HepG2 (cell line): ENCODE measurements around the gene RREB1. TPM values are rescaled to one million over a fixed set of nuclear protein-coding genes. Genes with fewer than 3 reads are reported as not detected.

ENCODE experiments used
- ATAC-seq: fragments of 200-7000 bp; cut with Tn5 transposase; 3 replicates; pipeline ENCODE4 v1.9.1; 2020; ENCODE audit warnings: mild to moderate bottlenecking, moderate library complexity
- BruUV-seq: library from RNA; stranded (reverse); fragments of 400-500 nt; replicated peaks from 2 replicates; lab custom pipeline; 2021; lab: Mats Ljungman, UMichigan
- CTCF ChIA-PET: fragments of 300-600 bp; formaldehyde crosslinking; extraction: SDS; loops from one replicate; lab custom pipeline; 2021; ENCODE audit warnings: low total read pairs, inconsistent platforms, low intra/inter-chr PET ratio; lab: Yijun Ruan, JAX
- POLR2A ChIA-PET: fragments of 350-600 bp; sonication (Branson Sonifier 250); formaldehyde crosslinking; loops from one replicate; lab custom pipeline; 2020; ENCODE audit warnings: antibody characterized with exemption, inconsistent platforms; lab: Yijun Ruan, JAX
- DNase-seq: peaks from one replicate; pipeline ENCODE4 v3.0.0-alpha.2; 2015; ENCODE audit warnings: low spot score
- FAIRE-seq: peaks from 3 replicates; lab custom pipeline; 2011; peaks lifted over from hg19 to GRCh38; lab: Jason Lieb, UNC
- H2AFZ ChIP-seq: one replicate; pipeline ENCODE4 v1.6.1; 2011; ENCODE audit warnings: low read length, inconsistent platforms
- H3K27ac ChIP-seq: fragments of 300-600 bp; 3 replicates; pipeline ENCODE4 v1.8.0; 2011; ENCODE audit warnings: mixed run types, mild to moderate bottlenecking, mixed read lengths, low read length, inconsistent platforms; ENCODE audit not compliant: insufficient read depth; ENCODE audit errors: extremely low read length
- H3K27me3 ChIP-seq, 2 experiments: fragments of 200-600 bp in 1 of 2; 2 replicates in 1 of 2; 3 replicates in 1 of 2; pipeline versions ENCODE4 v1.6.0 to v1.8.0; 2011; ENCODE audit warnings: low read length in 2 of 2, mild to moderate bottlenecking in 2 of 2, moderate library complexity in 2 of 2, inconsistent platforms in 1 of 2; ENCODE audit not compliant: insufficient read depth in 2 of 2, control insufficient read depth in 1 of 2
- H3K36me3 ChIP-seq, 2 experiments: fragments of 200-600 bp in 1 of 2; replicated peaks in 1 of 2; 2 replicates in 1 of 2; 3 replicates in 1 of 2; pipeline versions ENCODE4 v1.5.1 to v1.8.0; 2011; ENCODE audit warnings: low read length in 2 of 2, inconsistent platforms in 1 of 2; ENCODE audit not compliant: insufficient read depth in 2 of 2, control insufficient read depth in 1 of 2
- H3K4me1 ChIP-seq: 2 replicates; pipeline ENCODE4 v1.5.1; 2012; ENCODE audit warnings: low read length, inconsistent platforms; ENCODE audit not compliant: insufficient read depth
- H3K4me2 ChIP-seq: 2 replicates; pipeline ENCODE4 v1.6.0; 2011; ENCODE audit warnings: low read depth, low read length, inconsistent platforms
- H3K4me3 ChIP-seq, 3 experiments: fragments of 200-600 bp in 1 of 3; sonication (generic), shearing (Covaris generic) in 1 of 3; replicated peaks in 1 of 3; 2 replicates each; pipeline ENCODE4 v1.5.1; 2011 to 2016; ENCODE audit warnings: low read length in 3 of 3, inconsistent platforms in 2 of 3, low read depth in 2 of 3, mild to moderate bottlenecking in 2 of 3, control low read depth in 1 of 3, mixed read lengths in 1 of 3; ENCODE audit not compliant: insufficient read depth in 1 of 3
- H3K79me2 ChIP-seq: one replicate; pipeline ENCODE4 v1.6.1; 2011; ENCODE audit warnings: low read length, inconsistent platforms; ENCODE audit not compliant: insufficient read depth
- H3K9ac ChIP-seq: 2 replicates; pipeline ENCODE4 v1.6.0; 2011; ENCODE audit warnings: mild to moderate bottlenecking, low read depth, low read length, inconsistent platforms; ENCODE audit not compliant: insufficient read depth
- H3K9me3 ChIP-seq: 2 replicates; pipeline ENCODE4 v1.5.1; 2012; ENCODE audit warnings: mild to moderate bottlenecking, low read length
- H4K20me1 ChIP-seq: 2 replicates; pipeline ENCODE4 v1.6.0; 2011; ENCODE audit warnings: inconsistent platforms, mild to moderate bottlenecking, low read length, moderate library complexity; ENCODE audit not compliant: insufficient read depth
- ERF ChIP-seq: IDR thresholded peaks from 2 replicates; pipeline ENCODE4 v1.6.1; 2018; ENCODE audit warnings: missing biosample characterization, missing genetic modification reagents
- IKZF4 ChIP-seq: sonication (generic); formaldehyde crosslinking; IDR thresholded peaks from 2 replicates; pipeline ENCODE4 v1.5.1; 2020; ENCODE audit warnings: borderline replicate concordance, mild to moderate bottlenecking, low read depth, missing genetic modification reagents; ENCODE audit errors: not compliant biosample characterization
- MAF1 ChIP-seq: sonication (generic); formaldehyde crosslinking; IDR thresholded peaks from 2 replicates; pipeline ENCODE4 v1.5.0; 2020; ENCODE audit warnings: missing genetic modification reagents, borderline replicate concordance
- MAFF ChIP-seq: IDR thresholded peaks from 2 replicates; pipeline ENCODE4 v1.6.1; 2011; ENCODE audit warnings: low read depth, low read length, improper control_type of control experiment
- RFXANK ChIP-seq: IDR thresholded peaks from 2 replicates; pipeline ENCODE4 v1.6.1; 2016
- ZEB1 ChIP-seq: IDR thresholded peaks from 2 replicates; pipeline ENCODE4 v1.6.1; 2012; ENCODE audit warnings: mild to moderate bottlenecking, low read depth, inconsistent platforms; ENCODE audit not compliant: insufficient replicate concordance
- ZNF816 ChIP-seq: sonication (generic); formaldehyde crosslinking; IDR thresholded peaks from 2 replicates; pipeline ENCODE4 v1.8.0; 2022; ENCODE audit warnings: missing genetic modification reagents, mild to moderate bottlenecking, borderline replicate concordance
- WGBS: methylation state at CpG from one replicate; pipeline ENCODE4 v1.1.6; 2017; ENCODE audit warnings: low lambda C conversion rate; 5-methylcytosine and 5-hydroxymethylcytosine counted together
- in situ Hi-C: cut with HindIII; loops from 2 replicates; pipeline ENCODE4 v1.10.0; 2017; ENCODE audit warnings: low pct_unique_long_range_greater_than_20kb; ENCODE audit not compliant: extremely low pct_ligation_motif_present
- intact Hi-C: fragments of 100-400 bp; cut with micrococcal nuclease; formaldehyde crosslinking; loops from one replicate; pipeline ENCODE4 v1.10.0; 2022; ENCODE audit not compliant: unreplicated experiment
- polyA plus RNA-seq, 8 experiments: library from polyadenylated mRNA; depleted of rRNA in 3 of 8; stranded (reverse) in 7 of 8; unstranded in 1 of 8; fragments of >200 nt; fragmentation: Illumina TruSeq in 4 of 8; extraction: Trizol in 4 of 8; gene quantifications; 2 replicates each; pipeline versions ENCODE4 v1.2.1 to v1.2.3, GENCODE V29; 2011 to 2016; ENCODE audit warnings: low read depth in 4 of 8, missing spikeins in 1 of 8, mixed read lengths in 1 of 8; ENCODE audit not compliant: insufficient read depth in 1 of 8
- total RNA-seq, 5 experiments: library from RNA; depleted of rRNA; stranded (reverse); fragments of >200 nt; fragmentation: Illumina TruSeq; extraction: Trizol; gene quantifications; 2 replicates each; pipeline ENCODE4 v1.2.3, GENCODE V29; 2016; ENCODE audit warnings: low read depth in 1 of 5
- TF ChIP-seq, protein P1 (sequence below): IDR thresholded peaks from 2 replicates; pipeline ENCODE4 v1.6.1; 2012; ENCODE audit warnings: low read depth, low read length, improper control_type of control experiment
- TF ChIP-seq, protein P2 (sequence below): sonication (generic); formaldehyde crosslinking; IDR thresholded peaks from 2 replicates; pipeline ENCODE4 v1.5.0; 2020; ENCODE audit warnings: mild to moderate bottlenecking, missing genetic modification reagents, borderline replicate concordance

Gene RREB1
- total and polyA plus RNA-seq, 2 of the 13 experiments (the other 11 are each of a cell fraction or from before 2014, with no cell fraction given) = 6.1 to 23.2 TPM

DNA sequence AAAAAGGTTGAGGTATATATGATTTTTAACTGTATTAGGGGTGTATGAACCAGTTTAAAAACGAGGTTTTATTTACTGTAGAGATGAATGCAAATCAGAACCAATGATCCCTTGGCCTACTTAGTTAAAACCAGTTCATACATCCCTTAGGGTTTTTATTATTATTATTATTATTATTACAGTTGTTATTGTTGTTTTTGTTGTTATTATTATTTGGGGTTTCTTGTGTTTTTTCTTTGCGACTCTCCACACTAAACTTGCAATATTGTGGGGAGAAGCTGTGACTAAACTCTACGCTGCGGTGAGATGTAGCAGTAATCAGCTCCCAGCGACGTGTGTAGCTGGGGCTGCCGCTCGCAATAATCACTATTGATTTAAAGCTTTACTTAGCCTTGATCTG lies 143.1 kb downstream of the RREB1 start (continued):
- no peak for TF ChIP-seq ZEB1
- TF ChIP-seq, protein P1, sequence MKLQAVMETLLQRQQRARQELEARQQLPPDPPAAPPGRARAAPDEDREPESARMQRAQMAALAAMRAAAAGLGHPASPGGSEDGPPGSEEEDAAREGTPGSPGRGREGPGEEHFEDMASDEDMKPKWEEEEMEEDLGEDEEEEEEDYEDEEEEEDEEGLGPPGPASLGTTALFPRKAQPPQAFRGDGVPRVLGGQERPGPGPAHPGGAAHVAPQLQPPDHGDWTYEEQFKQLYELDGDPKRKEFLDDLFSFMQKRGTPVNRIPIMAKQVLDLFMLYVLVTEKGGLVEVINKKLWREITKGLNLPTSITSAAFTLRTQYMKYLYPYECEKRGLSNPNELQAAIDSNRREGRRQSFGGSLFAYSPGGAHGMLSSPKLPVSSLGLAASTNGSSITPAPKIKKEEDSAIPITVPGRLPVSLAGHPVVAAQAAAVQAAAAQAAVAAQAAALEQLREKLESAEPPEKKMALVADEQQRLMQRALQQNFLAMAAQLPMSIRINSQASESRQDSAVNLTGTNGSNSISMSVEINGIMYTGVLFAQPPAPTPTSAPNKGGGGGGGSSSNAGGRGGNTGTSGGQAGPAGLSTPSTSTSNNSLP = no peak
- TF ChIP-seq, all 625 proteins: peak for 0

DNA sequence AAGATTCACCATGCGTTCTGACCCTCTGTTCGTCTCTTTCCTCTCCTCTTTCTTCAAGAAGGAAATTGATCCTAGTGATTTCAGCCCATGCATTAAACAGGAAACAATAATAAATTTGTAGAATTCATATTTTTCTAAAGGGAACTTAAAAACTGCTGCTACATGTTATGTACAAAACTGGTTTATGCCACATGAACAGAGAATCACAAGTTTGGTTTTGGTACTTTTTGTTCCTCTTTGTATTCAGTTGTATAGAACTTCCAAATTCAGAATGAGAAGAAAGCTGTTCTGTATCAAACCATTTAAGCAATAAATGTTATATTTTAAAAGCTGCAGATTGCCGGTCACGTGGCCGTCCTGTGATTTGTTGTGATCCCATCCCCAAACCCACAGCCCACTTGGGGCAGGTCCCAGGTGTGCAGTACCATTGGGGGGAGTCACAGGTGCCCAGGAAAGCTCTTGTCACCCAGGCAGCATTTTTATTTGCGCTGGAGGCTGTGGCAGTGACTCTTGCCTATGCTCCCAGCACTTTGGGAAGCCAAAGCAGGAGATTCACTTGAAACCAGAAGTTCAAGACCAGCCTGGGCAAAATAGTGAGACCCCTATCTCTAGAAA lies 144.0 kb downstream of the RREB1 start:
- CTCF ChIA-PET = no interaction called here
- Histone ChIP-seq H3K4me3 (no peak overlapping the region), H3K27ac (no peak overlapping the region), H3K4me2 (no peak overlapping the region), H2AFZ (no peak overlapping the region), H3K27me3 (no peaks in the 10 kb centered on the region), H3K79me2 (no peaks in the 10 kb centered on the region), H3K9ac (no peak overlapping the region), H3K36me3 (peaks cover 31 to 47% of the 10 kb centered on the region in 2 experiments), H3K9me3 (peaks cover 14% of the 10 kb centered on the region), H4K20me1 (no peaks in the 10 kb centered on the region), H3K4me1 (peaks cover 10% of the 10 kb centered on the region)
- ATAC-seq (no peak), FAIRE-seq (no peak), DNase-seq (no peak)
- in situ Hi-C loops (no loop called here), intact Hi-C loops (no loop called here)
- 99% methylated on average over 6 of the region's 6 CpGs for WGBS
- POLR2A ChIA-PET = no interaction called here
- no peak for TF ChIP-seq MAFF
- no peak for TF ChIP-seq RFXANK (CRISPR knock-in tag)
- TF ChIP-seq, protein P2, sequence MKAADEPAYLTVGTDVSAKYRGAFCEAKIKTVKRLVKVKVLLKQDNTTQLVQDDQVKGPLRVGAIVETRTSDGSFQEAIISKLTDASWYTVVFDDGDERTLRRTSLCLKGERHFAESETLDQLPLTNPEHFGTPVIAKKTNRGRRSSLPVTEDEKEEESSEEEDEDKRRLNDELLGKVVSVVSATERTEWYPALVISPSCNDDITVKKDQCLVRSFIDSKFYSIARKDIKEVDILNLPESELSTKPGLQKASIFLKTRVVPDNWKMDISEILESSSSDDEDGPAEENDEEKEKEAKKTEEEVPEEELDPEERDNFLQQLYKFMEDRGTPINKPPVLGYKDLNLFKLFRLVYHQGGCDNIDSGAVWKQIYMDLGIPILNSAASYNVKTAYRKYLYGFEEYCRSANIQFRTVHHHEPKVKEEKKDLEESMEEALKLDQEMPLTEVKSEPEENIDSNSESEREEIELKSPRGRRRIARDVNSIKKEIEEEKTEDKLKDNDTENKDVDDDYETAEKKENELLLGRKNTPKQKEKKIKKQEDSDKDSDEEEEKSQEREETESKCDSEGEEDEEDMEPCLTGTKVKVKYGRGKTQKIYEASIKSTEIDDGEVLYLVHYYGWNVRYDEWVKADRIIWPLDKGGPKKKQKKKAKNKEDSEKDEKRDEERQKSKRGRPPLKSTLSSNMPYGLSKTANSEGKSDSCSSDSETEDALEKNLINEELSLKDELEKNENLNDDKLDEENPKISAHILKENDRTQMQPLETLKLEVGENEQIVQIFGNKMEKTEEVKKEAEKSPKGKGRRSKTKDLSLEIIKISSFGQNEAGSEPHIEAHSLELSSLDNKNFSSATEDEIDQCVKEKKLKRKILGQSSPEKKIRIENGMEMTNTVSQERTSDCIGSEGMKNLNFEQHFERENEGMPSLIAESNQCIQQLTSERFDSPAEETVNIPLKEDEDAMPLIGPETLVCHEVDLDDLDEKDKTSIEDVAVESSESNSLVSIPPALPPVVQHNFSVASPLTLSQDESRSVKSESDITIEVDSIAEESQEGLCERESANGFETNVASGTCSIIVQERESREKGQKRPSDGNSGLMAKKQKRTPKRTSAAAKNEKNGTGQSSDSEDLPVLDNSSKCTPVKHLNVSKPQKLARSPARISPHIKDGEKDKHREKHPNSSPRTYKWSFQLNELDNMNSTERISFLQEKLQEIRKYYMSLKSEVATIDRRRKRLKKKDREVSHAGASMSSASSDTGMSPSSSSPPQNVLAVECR (CRISPR knock-in tag) = no peak
- no peak for TF ChIP-seq ZNF816
- TF ChIP-seq MAF1 = no peak
- TF ChIP-seq ERF (CRISPR knock-in tag) = no peak
- no peak for TF ChIP-seq IKZF4
- no TSS peak for BruUV-seq
